ENCODE measurements around the gene VAT1L.

The VAT1L gene

GRCh38 chr16:77993111-77993985 lies 205.0 kb downstream of the VAT1L start:
- no peak for DNase-seq (ENCODE audit: low read depth)

GRCh38 chr16:77995843-77996455 lies 207.6 kb downstream of the VAT1L start:
- no peak for DNase-seq (ENCODE audit: low read depth)

GRCh38 chr16:77998350-77999023 lies 210.1 kb downstream of the VAT1L start:
- DNase-seq (ENCODE audit: low read depth), result no peak

GRCh38 chr16:78001451-78002025 lies 213.2 kb downstream of the VAT1L start:
- no peak for DNase-seq (ENCODE audit: low read depth)

GRCh38 chr16:78002915-78003538 lies 214.7 kb downstream of the VAT1L start:
- peak; percentile 7 for DNase-seq (ENCODE audit: low read depth)

GRCh38 chr16:78004517-78004916 lies 216.2 kb downstream of the VAT1L start:
- DNase-seq (ENCODE audit: low read depth), result no peak

GRCh38 chr16:78005881-78006280 lies 217.5 kb downstream of the VAT1L start:
- no peak for DNase-seq (ENCODE audit: low read depth)

- no peak for DNase-seq (ENCODE audit: low read depth)
These were observed 218.8 kb downstream of the VAT1L start for GRCh38 chr16:78007121-78007520.

- DNase-seq (ENCODE audit: low read depth), result no peak
These were observed 234.1 kb downstream of the VAT1L start, which contains the start of gene CLEC3A for GRCh38 chr16:78022347-78023060. TSS of gene CLEC3A (plus strand) at chr16:78022548. CDS start at chr16:78022627, 79 bp downstream.

- DNase-seq (ENCODE audit: low read depth), result no peak
These were observed 235.8 kb downstream of the VAT1L start for GRCh38 chr16:78024159-78024558.

- no peak for DNase-seq (ENCODE audit: low read depth)
These were observed 237.3 kb downstream of the VAT1L start for GRCh38 chr16:78025631-78026030.

- DNase-seq (ENCODE audit: low read depth), result no peak
These were observed 239.7 kb downstream of the VAT1L start for GRCh38 chr16:78028018-78028417.
